G401.6 (cell line): Measurements from ENCODE around the gene RARB.

ENCODE experiments used
- FAIRE-seq: peaks from 2 replicates; lab custom pipeline; 2012; peaks lifted over from hg19 to GRCh38; lab: Jason Lieb, UNC

RARB gene

DNA sequence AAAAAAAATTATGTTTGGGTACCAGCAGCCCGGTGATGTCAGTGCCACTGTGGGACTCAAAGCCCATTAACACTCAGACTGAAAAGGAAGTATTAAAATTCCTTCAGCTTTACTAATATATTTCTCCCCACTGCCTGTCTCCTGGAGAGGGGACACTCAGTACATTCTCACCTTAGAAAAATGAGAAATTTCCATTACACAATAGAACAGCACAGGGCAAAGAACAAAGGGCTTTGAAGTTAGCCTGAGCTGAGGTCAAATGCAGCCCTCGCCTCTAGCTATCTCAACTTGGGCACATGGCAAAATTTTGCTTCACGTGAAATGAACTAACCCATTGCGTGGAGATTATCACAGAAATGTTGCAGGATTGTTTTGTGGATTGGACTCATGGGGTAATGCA, 80.8 kb downstream of the RARB start:
- no peak for FAIRE-seq

GRCh38 chr3:25510797-25511196, 82.7 kb downstream of the RARB start:
- no peak for FAIRE-seq

DNA sequence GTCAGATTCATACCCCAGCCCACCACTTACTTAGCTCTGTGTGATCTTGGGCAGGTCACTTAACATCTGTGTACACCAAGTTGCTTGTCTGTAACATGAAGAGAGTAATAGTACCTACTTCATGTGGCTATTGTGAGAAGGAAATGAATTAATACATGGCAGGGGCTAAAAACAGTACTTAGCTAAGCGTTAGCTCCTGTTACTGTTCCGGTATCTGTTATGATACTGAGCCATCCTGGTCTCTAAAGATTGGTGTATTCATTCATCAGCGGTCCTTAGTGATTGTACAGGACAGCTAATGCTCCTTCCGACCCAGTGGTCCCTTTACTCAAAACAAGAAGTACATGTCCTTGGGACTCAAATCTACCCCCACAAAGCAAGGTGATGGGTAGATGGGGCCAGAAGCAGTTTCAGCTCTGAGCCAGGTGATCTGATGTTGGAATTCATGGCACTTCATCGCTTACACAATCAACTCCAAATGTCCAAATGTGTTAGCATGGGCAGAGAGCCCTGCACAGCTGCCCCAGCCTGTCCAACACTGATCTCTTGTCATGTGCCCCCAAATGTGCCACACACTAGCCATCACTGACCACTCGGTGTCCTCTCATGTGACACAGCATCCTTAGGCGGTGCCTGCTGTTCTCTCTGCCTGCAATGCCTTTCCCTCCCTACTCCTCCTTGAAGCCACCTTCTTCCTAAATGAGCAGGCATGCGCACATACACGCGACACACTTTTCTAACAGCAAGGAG, 84.1 kb downstream of the RARB start:
- no peak for FAIRE-seq

DNA sequence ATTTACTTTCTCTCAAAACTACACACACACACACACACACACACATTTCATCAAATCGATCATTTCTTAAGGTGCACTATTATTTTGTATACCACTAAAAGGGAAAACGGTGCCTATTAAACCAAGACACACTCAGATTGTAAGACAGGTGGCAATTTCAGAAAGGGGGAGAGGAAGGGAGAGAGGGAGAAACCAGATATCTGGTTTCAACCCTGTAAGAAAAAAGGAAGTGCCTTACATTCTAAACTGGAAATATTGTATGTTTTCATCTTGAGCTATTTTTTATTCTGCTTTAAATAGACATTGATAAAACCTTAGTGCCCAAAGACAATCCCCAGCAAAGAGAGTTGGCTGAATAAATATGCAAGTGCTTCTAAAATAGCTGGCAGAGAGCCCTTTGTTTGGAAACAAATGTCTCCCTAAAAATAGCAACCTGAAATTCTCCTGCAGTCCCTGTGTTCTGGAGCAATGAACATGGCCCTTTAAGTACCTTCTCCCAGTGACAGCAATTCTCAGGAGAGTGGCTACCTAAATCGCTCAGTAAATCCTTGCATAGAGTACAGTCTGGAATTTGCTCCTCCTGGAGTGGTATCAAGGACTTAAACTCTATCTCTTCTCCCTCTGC, 85.7 kb downstream of the RARB start:
- FAIRE-seq, result no peak

- FAIRE-seq, result no peak
These were observed 87.1 kb downstream of the RARB start for GRCh38 chr3:25515171-25515570.

DNA sequence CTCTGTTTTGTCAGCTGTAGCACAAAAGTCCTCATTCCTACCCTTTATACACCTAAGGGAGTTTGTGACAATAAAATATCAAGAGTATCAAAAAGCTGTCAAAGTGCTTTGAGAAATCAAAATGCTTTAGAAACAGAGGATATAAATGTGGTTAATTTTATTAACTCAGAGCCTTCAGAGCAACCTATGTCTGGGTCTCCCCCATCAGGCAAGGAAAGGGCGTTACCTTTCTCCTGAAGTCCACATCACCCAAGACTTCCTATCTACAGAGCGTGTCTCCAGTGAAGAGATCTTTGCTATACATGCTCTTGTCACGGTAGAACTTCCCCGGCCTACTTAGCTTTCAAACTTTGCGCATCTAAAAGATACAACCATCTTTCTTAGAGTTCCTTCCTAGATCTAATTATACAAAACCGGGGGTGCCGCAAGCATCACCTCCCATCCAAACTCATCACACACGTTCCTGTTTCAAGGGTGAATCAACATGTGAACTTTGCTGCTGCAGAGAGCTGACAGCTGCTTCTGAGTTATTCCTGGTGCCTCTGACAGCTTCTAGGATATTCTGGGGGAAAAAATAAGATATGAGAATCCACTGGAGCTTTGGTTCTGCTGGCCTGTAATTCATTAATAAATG, 93.0 kb downstream of the RARB start:
- no peak for FAIRE-seq

- no peak for FAIRE-seq
These were observed 99.3 kb downstream of the RARB start for GRCh38 chr3:25527336-25527735.

DNA sequence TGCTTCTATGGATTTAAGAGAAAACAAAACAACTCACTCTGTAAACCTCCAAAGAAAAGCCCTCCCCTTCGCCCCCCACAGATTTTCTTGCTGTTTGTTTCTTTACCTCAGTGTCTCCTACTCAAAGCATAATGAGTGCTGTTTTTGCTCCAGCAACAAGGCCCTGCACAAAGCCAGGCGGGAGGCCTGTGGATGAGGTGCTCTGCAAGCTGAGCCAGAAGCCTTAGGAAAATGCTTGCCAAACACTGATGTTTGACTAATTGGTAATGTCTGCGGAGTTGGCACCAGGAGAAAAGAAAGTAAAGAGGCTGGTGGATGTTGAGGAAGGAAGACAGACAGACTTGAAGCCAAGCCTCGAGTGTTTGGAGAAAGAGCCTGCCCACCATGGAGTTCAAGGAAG, 99.7 kb downstream of the RARB start:
- FAIRE-seq, result no peak

GRCh38 chr3:25531971-25532370, 103.9 kb downstream of the RARB start:
- FAIRE-seq, result no peak

DNA sequence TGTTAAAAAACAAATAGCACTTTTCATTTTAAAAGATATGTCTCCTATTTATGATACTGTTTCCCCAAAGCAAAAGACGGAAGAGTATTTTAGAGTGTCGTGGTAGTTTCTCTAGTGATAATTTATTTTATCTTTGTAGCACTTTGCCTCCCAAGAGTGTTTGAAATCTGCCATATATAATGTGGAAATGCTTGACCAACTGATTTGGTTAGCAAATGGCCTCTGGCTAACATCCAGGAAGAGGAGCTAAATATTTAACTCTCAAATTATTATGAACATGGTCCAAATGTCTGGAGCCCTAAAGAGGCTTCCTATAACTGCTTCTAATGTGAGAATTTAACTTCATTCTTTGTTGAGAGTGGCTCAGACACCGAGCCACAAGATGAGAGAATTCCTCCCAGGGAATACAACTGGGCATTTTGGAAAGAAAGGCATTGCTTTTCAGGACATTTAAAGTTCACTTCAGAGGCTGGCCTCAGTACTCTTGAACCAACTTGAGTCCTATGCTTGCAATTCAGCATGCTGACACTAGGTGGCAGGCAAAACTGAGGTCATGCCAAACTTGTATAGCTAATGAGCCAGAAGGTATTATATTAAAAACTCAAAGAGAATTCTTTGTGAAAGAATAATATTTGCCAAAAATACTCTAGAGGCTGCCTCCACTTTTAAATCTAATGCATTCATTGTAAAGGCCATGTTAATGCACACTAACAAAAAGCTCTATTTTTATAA, 104.5 kb downstream of the RARB start:
- FAIRE-seq, result no peak

DNA sequence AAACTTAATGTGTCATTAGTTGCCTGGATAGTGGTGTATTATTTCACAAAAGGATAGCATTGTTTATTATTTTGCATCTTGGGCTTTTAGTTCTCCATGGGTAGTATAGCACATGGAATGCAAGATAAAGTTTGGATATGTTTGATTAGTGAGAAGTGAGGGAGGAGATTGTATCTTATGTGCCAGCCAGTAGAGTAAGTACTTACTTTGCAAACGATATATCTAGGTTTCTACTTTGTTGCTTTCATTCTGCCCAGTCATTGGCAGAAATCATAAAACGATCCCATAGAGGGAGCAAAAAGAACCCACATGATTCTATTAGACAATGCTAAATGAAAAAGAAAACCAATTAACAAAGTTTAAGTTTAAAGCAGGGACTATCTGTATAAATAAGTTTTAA, 105.3 kb downstream of the RARB start:
- FAIRE-seq, result no peak

GRCh38 chr3:25534007-25534406, 105.9 kb downstream of the RARB start:
- FAIRE-seq, result no peak

GRCh38 chr3:25536521-25537391, 108.7 kb downstream of the RARB start:
- FAIRE-seq, result no peak

DNA sequence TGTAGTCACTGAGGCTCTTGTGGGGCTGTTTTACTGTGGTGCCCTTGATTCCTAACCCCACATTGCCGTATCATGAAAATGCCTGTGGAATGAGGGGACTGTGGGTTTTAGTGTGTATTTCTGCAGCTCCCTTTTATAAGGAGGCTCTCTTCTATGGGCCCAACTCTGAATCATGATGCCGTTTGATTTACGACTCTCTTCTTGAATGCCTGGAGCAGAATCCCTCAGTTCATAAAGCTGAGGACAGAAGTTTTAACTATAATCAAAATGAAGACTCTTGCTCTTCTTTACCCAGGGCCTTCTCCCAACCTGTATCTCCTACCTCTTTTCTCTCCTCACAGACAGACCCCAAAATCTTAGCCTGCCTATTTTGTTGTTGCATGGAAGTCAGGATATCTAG, 109.5 kb downstream of the RARB start:
- FAIRE-seq, result no peak

DNA sequence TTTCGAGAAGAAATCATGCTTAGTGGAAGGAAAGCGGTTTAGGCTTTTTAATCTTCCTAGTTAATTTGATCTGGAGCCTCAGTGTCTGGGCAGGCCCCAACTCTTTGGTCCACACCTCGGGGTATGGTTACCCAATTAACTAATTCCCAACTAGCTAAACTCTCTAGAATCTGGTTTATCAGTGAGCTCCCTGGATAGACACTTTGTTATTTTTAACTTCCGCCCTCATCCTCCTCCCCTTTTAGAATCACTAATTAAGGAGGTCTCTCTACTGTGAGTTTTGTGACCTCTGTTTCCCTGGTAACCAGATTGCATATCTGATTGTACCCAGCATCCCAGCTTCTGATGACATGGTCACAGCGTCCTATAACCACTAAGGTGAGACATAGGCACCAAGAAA, 112.2 kb downstream of the RARB start:
- no peak for FAIRE-seq

GRCh38 chr3:25542492-25543039, 114.5 kb downstream of the RARB start:
- no peak for FAIRE-seq

GRCh38 chr3:25547103-25547502, 119.0 kb downstream of the RARB start:
- no peak for FAIRE-seq

- FAIRE-seq, result no peak
These were observed 120.0 kb downstream of the RARB start for GRCh38 chr3:25547943-25548674.

DNA sequence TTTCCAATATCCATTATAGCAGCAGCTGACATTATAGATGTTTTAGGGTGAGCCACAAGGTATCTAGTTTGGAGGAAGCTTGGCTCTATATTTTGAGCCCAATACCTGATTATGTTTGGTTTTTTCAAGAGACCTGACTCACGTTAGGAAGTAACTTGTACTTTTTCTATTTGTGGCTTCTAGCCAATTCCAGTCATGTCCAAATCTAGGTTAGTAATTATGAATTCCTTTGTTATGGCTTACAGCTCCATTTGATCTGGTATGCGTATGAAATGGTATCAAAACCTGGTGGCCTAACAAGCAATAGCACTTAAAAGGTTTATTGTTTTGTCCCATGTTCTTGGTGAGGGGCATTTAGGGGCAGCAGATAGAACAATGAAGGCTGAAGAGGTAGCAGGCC, 120.8 kb downstream of the RARB start:
- no peak for FAIRE-seq

GRCh38 chr3:25552251-25552650, 124.2 kb downstream of the RARB start:
- FAIRE-seq, result no peak

DNA sequence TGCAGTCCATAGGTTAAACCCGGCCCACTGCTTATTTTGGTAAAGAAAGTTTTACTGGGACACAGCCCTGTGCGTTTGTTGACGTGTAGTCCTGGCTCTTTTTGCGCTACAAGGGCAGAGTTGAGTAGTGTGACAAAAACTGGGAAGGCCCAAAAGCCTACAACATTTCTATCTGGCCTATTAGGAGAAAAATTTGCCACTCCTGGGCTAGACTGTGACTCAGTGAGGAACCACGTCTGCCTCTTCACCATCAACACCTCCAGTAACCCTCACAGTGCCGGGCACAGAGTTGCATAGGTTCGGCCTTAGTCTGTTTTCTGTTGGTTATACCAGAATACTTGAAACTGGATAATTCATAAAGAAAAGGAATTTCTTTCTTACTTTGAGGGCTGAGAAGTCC, 126.3 kb downstream of the RARB start:
- no peak for FAIRE-seq
